NB4 (cell line): ENCODE measurements around the gene EVC.

Source experiments
- DNase-seq: peaks from one replicate; pipeline ENCODE4 v3.0.0; 2010; ENCODE audit warnings: low read depth
- H3K4me3 ChIP-seq: one replicate; pipeline ENCODE4 v1.5.1; 2011; ENCODE audit warnings: mild to moderate bottlenecking, low read depth, low read length, moderate library complexity
- CTCF ChIP-seq: IDR thresholded peaks from one replicate; pipeline ENCODE4 v1.5.1; 2012; ENCODE audit warnings: low read depth, low read length
- MAX ChIP-seq: IDR thresholded peaks from 2 replicates; pipeline ENCODE4 v1.6.1; 2011; ENCODE audit warnings: low read depth, low read length
- MYC ChIP-seq: IDR thresholded peaks from 2 replicates; pipeline ENCODE4 v1.6.1; 2011; ENCODE audit warnings: low read depth, low read length
- POLR2A ChIP-seq: IDR thresholded peaks from 2 replicates; pipeline ENCODE4 v1.6.1; 2011; ENCODE audit warnings: mild to moderate bottlenecking; ENCODE audit not compliant: insufficient read length; ENCODE audit errors: extremely low read depth

Gene EVC

GRCh38 chr4:5797866-5798265 is 86.9 kb downstream of the EVC start:
- no peak overlapping the region for H3K4me3 ChIP-seq
- DNase-seq = no peak
- no peak for TF ChIP-seq MYC
- TF ChIP-seq POLR2A = no peak
- TF ChIP-seq CTCF = no peak
- no peak for TF ChIP-seq MAX

GRCh38 chr4:5798462-5798861 is 87.5 kb downstream of the EVC start:
- no peak for DNase-seq
- TF ChIP-seq MYC (no peak), POLR2A (no peak), CTCF (no peak), MAX (no peak)
- H3K4me3 ChIP-seq = no peak overlapping the region

- no peak for DNase-seq
- no peak for TF ChIP-seq MAX
- no peak for TF ChIP-seq POLR2A
- no peak for TF ChIP-seq MYC
- TF ChIP-seq CTCF = no peak
- no peak overlapping the region for H3K4me3 ChIP-seq
Observed at GRCh38 chr4:5798946-5799345, 87.9 kb downstream of the EVC start.

- DNase-seq = no peak
- H3K4me3 ChIP-seq = no peak overlapping the region
- TF ChIP-seq CTCF (no peak), MAX (no peak), POLR2A (no peak), MYC (no peak)
Observed at GRCh38 chr4:5799406-5799805, 88.4 kb downstream of the EVC start.

GRCh38 chr4:5800496-5800895 is 89.5 kb downstream of the EVC start:
- TF ChIP-seq POLR2A (no peak), MAX (no peak), CTCF (no peak), MYC (no peak)
- no peak overlapping the region for H3K4me3 ChIP-seq
- no peak for DNase-seq

- TF ChIP-seq POLR2A = no peak
- no peak for TF ChIP-seq CTCF
- TF ChIP-seq MAX = no peak
- no peak for TF ChIP-seq MYC
- no peak overlapping the region for H3K4me3 ChIP-seq
Observed at GRCh38 chr4:5801696-5802095, 90.7 kb downstream of the EVC start.

More at GRCh38 chr4:5801696-5802095, 90.7 kb downstream of the EVC start:
- DNase-seq = no peak
